ENCODE measurements around the gene PRTG.

- TF ChIP-seq JUNB (IDR thresholded peaks at IDR 0.05) (no peak), USF2 (IDR thresholded peaks at IDR 0.05; ENCODE audit: borderline replicate concordance, low read depth, low read length) (no peak), MAX (IDR thresholded peaks at IDR 0.05; ENCODE audit: low read depth, low read length) (no peak), POLR2A (IDR thresholded peaks at IDR 0.05; ENCODE audit: low read depth, low read length) (no peak)
Measured at GRCh38 chr15:55683376-55683775, 59.6 kb downstream of the PRTG start.
